Measurements from ENCODE around the gene RIPOR2.

DNA sequence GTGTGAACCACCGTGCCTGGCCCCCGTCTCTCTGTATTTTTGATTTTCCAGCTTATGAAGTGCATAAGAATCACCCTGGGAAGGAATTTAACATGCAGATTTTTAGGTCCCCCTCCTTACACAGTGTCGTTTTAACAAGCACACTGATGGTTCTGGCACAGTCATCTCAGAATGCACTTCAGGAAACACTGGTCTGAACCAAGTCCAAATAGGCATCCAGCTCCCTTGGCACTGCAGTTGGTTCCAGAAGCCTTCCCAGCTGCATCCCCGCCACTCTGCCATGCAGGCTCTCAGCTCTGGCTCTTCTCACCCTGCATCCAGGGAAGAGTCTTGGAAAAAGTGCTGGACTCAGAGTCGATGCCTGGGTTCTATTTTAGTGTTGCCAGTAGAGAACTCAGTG is 20.1 kb downstream of the RIPOR2 start:
- TF ChIP-seq, protein P1, sequence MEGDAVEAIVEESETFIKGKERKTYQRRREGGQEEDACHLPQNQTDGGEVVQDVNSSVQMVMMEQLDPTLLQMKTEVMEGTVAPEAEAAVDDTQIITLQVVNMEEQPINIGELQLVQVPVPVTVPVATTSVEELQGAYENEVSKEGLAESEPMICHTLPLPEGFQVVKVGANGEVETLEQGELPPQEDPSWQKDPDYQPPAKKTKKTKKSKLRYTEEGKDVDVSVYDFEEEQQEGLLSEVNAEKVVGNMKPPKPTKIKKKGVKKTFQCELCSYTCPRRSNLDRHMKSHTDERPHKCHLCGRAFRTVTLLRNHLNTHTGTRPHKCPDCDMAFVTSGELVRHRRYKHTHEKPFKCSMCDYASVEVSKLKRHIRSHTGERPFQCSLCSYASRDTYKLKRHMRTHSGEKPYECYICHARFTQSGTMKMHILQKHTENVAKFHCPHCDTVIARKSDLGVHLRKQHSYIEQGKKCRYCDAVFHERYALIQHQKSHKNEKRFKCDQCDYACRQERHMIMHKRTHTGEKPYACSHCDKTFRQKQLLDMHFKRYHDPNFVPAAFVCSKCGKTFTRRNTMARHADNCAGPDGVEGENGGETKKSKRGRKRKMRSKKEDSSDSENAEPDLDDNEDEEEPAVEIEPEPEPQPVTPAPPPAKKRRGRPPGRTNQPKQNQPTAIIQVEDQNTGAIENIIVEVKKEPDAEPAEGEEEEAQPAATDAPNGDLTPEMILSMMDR (conservative IDR thresholded peaks at IDR 0.05; ENCODE audit: low read length): no peak
- no peak for TF ChIP-seq EZH2phosphoT487 (IDR thresholded peaks at IDR 0.05; ENCODE audit: borderline replicate concordance, low read depth, low read length)

Data from OCI-LY7 (cell line).